Measurements from ENCODE around the gene RBM47.

Gene RBM47

DNA sequence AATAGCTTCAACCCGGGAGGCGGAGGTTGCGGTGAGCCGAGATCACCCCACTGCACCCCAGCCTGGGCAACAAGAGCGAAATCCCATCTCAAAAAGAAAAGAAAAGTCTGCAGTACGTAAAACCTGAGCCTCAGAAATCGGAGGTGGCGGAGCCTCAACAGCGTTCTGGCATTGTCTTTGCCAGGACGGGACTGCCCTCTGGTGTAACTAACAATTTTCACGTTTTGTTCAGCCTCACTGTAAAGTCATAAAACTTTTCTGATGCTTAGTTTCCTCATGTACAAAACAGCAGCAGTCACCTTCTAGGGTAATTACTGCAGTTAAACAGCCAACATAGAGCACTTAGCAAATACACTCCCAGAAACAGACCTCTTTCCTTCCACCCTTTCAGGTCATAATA, 121.7 kb downstream of the RBM47 start:
- TF ChIP-seq, protein P1, sequence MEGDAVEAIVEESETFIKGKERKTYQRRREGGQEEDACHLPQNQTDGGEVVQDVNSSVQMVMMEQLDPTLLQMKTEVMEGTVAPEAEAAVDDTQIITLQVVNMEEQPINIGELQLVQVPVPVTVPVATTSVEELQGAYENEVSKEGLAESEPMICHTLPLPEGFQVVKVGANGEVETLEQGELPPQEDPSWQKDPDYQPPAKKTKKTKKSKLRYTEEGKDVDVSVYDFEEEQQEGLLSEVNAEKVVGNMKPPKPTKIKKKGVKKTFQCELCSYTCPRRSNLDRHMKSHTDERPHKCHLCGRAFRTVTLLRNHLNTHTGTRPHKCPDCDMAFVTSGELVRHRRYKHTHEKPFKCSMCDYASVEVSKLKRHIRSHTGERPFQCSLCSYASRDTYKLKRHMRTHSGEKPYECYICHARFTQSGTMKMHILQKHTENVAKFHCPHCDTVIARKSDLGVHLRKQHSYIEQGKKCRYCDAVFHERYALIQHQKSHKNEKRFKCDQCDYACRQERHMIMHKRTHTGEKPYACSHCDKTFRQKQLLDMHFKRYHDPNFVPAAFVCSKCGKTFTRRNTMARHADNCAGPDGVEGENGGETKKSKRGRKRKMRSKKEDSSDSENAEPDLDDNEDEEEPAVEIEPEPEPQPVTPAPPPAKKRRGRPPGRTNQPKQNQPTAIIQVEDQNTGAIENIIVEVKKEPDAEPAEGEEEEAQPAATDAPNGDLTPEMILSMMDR (IDR thresholded peaks at IDR 0.05; ENCODE audit: control insufficient read depth, extremely low read depth, insufficient read depth) = no peak
- H3K4me3 ChIP-seq (ENCODE audit: low read depth, low read length) = no peak overlapping the region
- DNase-seq (ENCODE audit: low read depth) = no peak

DNA sequence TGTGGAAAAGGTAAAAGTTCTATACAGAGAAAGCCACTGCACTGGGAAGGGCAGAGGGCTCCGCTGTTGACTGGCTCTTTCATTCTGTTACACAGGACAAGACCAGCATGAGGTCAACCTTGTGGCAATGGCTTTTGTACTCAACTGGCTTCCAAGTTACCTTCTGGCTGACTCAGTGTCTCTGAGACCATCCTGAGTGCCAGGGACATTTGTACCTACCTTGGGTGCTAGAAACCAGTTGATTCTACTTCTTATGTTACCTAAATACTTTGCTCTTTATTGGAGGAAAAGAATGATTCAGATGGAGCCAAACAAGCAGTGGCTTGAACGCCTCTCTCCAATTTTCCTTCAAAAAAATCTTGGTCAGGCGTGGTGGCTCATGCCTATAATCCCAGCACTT, 123.2 kb downstream of the RBM47 start:
- no peak overlapping the region for H3K4me3 ChIP-seq (ENCODE audit: low read depth, low read length)
- no peak for DNase-seq (ENCODE audit: low read depth)
- TF ChIP-seq, protein P1 (IDR thresholded peaks at IDR 0.05; ENCODE audit: control insufficient read depth, extremely low read depth, insufficient read depth) = no peak

DNA sequence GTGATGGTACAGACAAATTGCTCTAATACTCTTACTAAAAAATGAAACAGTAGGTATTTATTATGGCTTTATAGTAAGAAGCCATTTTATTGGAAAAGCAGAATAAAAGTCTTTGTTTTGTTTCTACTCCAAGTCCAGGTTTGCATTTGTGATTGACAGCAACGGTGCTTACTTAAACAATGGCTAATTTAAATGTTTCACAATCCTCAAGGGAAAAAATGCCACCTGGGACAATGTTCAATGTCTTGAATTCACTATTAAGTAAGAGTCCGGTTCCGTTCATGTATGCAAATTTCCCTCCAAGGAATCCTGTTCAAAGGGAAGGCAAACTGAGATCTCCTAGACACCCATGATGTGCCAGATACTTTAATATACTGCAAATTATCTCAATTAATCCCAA, 123.6 kb downstream of the RBM47 start:
- no peak for DNase-seq (ENCODE audit: low read depth)
- no peak overlapping the region for H3K4me3 ChIP-seq (ENCODE audit: low read depth, low read length)
- TF ChIP-seq, protein P1 (IDR thresholded peaks at IDR 0.05; ENCODE audit: control insufficient read depth, extremely low read depth, insufficient read depth) = no peak

DNA sequence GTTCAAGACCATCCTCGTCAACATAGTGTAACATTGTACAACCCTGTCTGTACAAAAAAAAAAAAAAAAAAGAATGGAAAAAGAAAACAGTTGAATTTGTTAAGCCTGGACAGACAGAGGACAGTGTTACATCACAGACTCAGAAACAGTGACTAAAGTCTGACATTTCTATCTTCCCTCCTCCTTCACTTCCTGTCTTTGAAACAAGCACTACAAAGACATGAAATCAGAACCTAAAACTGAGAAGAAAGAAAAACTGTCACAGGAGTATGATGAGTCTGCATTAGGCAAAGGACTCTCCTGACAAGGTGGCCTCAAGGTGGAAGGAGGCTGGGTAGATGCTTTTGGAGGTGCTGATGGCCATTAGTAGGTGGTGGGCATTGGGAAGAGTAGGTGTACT, 126.7 kb downstream of the RBM47 start:
- TF ChIP-seq, protein P1 (IDR thresholded peaks at IDR 0.05; ENCODE audit: control insufficient read depth, extremely low read depth, insufficient read depth) = no peak
- H3K4me3 ChIP-seq (ENCODE audit: low read depth, low read length) = no peak overlapping the region
- no peak for DNase-seq (ENCODE audit: low read depth)

GRCh38 chr4:40502220-40502619, 127.4 kb downstream of the RBM47 start:
- TF ChIP-seq, protein P1 (IDR thresholded peaks at IDR 0.05; ENCODE audit: control insufficient read depth, extremely low read depth, insufficient read depth) = no peak
- no peak for DNase-seq (ENCODE audit: low read depth)
- no peak overlapping the region for H3K4me3 ChIP-seq (ENCODE audit: low read depth, low read length)

GRCh38 chr4:40500781-40501180, 128.9 kb downstream of the RBM47 start:
- TF ChIP-seq, protein P1 (IDR thresholded peaks at IDR 0.05; ENCODE audit: control insufficient read depth, extremely low read depth, insufficient read depth) = no peak
- DNase-seq (ENCODE audit: low read depth) = no peak
- H3K4me3 ChIP-seq (ENCODE audit: low read depth, low read length) = no peak overlapping the region

- no peak for DNase-seq (ENCODE audit: low read depth)
- H3K4me3 ChIP-seq (ENCODE audit: low read depth, low read length) = no peak overlapping the region
- TF ChIP-seq, protein P1 (IDR thresholded peaks at IDR 0.05; ENCODE audit: control insufficient read depth, extremely low read depth, insufficient read depth) = no peak
Observed at GRCh38 chr4:40493160-40493559, 136.5 kb downstream of the RBM47 start.

All from LNCaP clone FGC (cell line).